Chondrocyte (in vitro differentiated cells): ENCODE measurements around the gene ZSWIM9. TPM values are rescaled to one million over a fixed set of nuclear protein-coding genes. Genes with fewer than 3 reads are reported as not detected.
A peak's percentile ranks its signal among the peaks of the same experiment; 100 is the strongest.

ENCODE experiments used
- DNase-seq: peaks from one replicate; pipeline ENCODE4 v3.0.0; 2021; ENCODE audit warnings: mixed read lengths, low spot score
- H3K27ac Mint-ChIP-seq: one replicate; pipeline ENCODE4 v1.8.0; 2021; ENCODE audit warnings: mild to moderate bottlenecking, moderate library complexity, mixed read lengths; ENCODE audit not compliant: unreplicated experiment
- H3K27me3 Mint-ChIP-seq: 2 replicates; pipeline ENCODE4 v1.8.0; 2021; ENCODE audit warnings: low read depth, mixed read lengths
- H3K36me3 Mint-ChIP-seq: 2 replicates; pipeline ENCODE4 v1.8.0; 2021; ENCODE audit warnings: low read depth, mixed read lengths
- H3K4me1 Mint-ChIP-seq: 2 replicates; pipeline ENCODE4 v1.8.0; 2021; ENCODE audit warnings: low read depth, mild to moderate bottlenecking, mixed read lengths
- H3K4me3 Mint-ChIP-seq: one replicate; pipeline ENCODE4 v1.8.0; 2021; ENCODE audit warnings: mild to moderate bottlenecking, moderate library complexity, mixed read lengths; ENCODE audit not compliant: unreplicated experiment
- H3K9me3 Mint-ChIP-seq: 2 replicates; pipeline ENCODE4 v1.8.0; 2021; ENCODE audit warnings: low read depth, mixed read lengths
- total RNA-seq: library from RNA; stranded (reverse); gene quantifications from 3 replicates; pipeline ENCODE4 v1.2.1, GENCODE V29; 2021
- TF ChIP-seq, protein P1 (sequence below): fragments of 200-600 bp; sonication (generic); IDR thresholded peaks from 2 replicates; pipeline ENCODE4 v1.5.0; 2021; ENCODE audit warnings: antibody characterized with exemption, mild to moderate bottlenecking, moderate library complexity

The ZSWIM9 gene
- total RNA-seq, 1 donor from 2014 or later: 5.0 TPM

DNA sequence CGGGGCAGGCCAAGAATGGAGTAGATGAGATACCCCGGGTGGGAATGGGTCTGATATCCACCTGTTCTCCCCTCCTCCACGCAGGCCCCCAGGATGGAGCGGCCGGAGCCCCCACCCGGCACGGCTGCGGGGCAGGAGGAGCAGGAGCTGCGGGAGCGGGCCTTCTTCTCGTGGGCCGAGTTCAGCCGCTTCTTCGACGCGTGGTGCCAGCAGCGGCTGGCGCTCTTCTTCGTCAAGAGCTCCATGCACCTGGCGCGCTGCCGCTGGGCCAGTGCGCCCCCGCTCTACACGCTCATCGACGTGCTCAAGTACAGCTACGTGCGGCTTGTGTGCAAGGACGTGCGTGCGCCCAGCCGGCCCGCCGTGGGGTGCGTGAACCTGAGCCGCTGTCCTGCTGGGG, 1.2 kb downstream of the ZSWIM9 start:
- H3K9me3 Mint-ChIP-seq: no peaks in the 10 kb centered on the region
- peaks cover 18% of the 10 kb centered on the region for H3K4me1 Mint-ChIP-seq
- H3K36me3 Mint-ChIP-seq: peaks cover 9% of the 10 kb centered on the region
- TF ChIP-seq, protein P1, sequence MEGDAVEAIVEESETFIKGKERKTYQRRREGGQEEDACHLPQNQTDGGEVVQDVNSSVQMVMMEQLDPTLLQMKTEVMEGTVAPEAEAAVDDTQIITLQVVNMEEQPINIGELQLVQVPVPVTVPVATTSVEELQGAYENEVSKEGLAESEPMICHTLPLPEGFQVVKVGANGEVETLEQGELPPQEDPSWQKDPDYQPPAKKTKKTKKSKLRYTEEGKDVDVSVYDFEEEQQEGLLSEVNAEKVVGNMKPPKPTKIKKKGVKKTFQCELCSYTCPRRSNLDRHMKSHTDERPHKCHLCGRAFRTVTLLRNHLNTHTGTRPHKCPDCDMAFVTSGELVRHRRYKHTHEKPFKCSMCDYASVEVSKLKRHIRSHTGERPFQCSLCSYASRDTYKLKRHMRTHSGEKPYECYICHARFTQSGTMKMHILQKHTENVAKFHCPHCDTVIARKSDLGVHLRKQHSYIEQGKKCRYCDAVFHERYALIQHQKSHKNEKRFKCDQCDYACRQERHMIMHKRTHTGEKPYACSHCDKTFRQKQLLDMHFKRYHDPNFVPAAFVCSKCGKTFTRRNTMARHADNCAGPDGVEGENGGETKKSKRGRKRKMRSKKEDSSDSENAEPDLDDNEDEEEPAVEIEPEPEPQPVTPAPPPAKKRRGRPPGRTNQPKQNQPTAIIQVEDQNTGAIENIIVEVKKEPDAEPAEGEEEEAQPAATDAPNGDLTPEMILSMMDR: no peak
- H3K4me3 Mint-ChIP-seq: peak overlapping the region; percentile 98
- no peaks in the 10 kb centered on the region for H3K27me3 Mint-ChIP-seq
- no peak for DNase-seq
- no peak overlapping the region for H3K27ac Mint-ChIP-seq

DNA sequence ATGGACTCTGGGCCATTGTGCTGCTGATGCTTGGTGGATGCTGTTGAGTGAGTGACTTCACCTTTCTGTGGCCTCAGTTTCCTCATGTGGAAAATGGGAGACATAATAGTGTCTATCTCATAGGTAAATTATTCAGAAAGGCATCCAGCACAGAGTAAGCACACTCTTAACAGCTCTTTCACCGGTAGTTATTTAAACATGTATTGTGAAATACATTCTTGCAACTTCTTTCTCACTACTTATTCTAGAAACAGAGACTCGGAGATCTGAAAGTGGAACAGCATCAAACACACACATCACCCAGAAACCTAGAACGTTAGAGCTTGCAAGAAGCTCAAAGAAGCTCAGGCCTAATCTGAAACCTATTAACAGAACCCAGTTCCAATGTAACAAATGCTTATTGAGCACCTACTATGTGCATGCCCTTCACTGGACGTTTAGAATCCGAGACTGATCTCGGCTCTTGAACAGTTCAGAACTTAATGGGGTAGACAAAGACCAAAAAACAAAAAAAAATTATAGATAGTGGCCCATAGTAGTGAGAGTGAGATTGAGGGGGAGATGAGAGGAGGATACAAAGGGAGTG, 4.1 kb downstream of the ZSWIM9 start:
- H3K27ac Mint-ChIP-seq: no peak overlapping the region
- H3K27me3 Mint-ChIP-seq: no peaks in the 10 kb centered on the region
- TF ChIP-seq, protein P1: no peak
- peaks cover 12% of the 10 kb centered on the region for H3K4me1 Mint-ChIP-seq
- no peak overlapping the region for H3K4me3 Mint-ChIP-seq
- no peak for DNase-seq
- peaks cover 9% of the 10 kb centered on the region for H3K36me3 Mint-ChIP-seq
- H3K9me3 Mint-ChIP-seq: no peaks in the 10 kb centered on the region

DNA sequence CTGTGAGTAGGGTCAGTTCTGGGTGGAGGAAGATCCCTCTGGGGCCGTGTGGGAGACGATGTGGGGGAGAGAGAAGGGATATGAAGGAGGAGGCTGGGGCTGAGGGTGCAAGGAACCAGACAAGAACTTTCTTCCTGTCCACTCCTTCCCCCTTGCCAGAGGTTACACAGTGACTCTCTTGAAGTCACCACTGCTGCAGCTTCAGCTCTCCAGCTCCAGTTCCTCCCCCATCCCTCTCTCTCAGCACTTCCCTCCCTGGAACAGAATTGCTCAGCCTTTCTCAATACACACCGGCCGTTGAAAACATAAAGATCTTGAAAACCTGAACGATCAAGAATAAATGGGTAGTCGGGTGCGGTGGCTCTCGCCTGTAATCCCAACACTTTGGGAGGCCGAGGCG, 5.1 kb downstream of the ZSWIM9 start:
- peaks cover 2% of the 10 kb centered on the region for H3K9me3 Mint-ChIP-seq
- no peaks in the 10 kb centered on the region for H3K27me3 Mint-ChIP-seq
- no peak overlapping the region for H3K27ac Mint-ChIP-seq
- no peak overlapping the region for H3K4me3 Mint-ChIP-seq
- peaks cover 13% of the 10 kb centered on the region for H3K36me3 Mint-ChIP-seq
- DNase-seq: no peak
- TF ChIP-seq, protein P1: no peak
- H3K4me1 Mint-ChIP-seq: peaks cover 8% of the 10 kb centered on the region

DNA sequence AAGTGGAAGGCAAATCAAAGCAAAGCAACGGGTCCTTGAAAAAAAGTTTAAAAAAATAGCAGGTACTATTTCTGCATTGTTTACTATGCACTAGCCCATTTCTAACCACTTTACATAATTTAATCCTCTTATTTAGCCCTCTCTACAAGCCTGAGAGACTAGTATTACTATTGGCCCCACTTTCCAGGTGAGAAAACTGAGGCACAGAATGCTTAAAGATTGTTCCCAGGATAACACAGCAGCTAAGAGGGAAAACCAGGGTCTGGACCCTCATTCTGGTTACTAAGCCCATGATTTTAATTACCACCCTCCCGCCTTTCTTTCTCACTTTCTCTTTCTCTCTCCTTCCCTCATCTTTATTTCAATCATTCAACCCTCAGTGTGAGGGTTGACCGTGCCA, 5.7 kb downstream of the ZSWIM9 start:
- TF ChIP-seq, protein P1: no peak
- H3K27ac Mint-ChIP-seq: no peak overlapping the region
- H3K27me3 Mint-ChIP-seq: no peaks in the 10 kb centered on the region
- DNase-seq: no peak
- peaks cover 3% of the 10 kb centered on the region for H3K4me1 Mint-ChIP-seq
- H3K4me3 Mint-ChIP-seq: no peak overlapping the region
- H3K36me3 Mint-ChIP-seq: peaks cover 13% of the 10 kb centered on the region
- peaks cover 6% of the 10 kb centered on the region for H3K9me3 Mint-ChIP-seq

DNA sequence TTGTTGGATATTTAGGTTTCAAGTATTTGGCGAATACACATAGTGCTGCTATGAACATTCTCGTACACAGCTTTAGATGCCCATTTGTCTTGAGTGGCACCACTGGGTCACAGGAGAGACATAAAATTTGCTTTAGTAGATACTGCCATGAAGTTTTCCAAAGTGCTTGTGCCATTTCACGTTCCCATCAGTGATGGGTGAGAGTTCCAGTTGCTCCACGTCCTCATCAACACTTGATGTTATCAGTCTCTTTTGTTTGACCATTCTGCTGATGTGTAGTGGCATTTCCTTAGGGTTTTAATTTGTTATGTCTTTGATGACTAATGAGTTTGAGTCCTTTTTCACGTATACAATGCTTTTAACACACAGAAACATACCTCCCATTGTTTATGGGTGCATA, 11.0 kb downstream of the ZSWIM9 start:
- H3K27ac Mint-ChIP-seq: no peak overlapping the region
- no peak for DNase-seq
- TF ChIP-seq, protein P1: no peak
- no peak overlapping the region for H3K4me3 Mint-ChIP-seq
- peaks cover 12% of the 10 kb centered on the region for H3K9me3 Mint-ChIP-seq
- no peaks in the 10 kb centered on the region for H3K4me1 Mint-ChIP-seq
- H3K27me3 Mint-ChIP-seq: no peaks in the 10 kb centered on the region
- H3K36me3 Mint-ChIP-seq: peaks cover 13% of the 10 kb centered on the region
